ENCODE data around the gene YY1AP1.

YY1AP1 gene

DNA sequence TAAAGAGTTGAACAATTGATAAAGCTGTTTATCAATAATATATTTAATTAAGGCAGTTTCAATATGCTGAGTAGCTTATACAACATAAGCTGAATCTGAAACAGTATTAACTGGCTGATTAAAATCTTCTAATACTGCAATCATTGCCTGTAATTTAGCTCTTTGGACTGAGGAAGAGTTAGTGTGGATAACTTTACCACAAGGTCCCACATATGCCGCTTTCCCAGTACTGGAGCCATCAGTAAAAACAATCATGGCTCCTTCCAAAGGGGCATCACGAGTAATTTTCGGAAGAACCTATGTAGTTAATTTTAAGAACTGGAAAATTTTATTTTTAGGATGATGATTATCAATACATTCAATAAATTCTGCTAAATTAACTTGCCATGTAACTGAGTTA is 7.0 kb upstream of the YY1AP1 start:
- H3K4me2 ChIP-seq (ENCODE audit: insufficient read depth, low read length): no peak overlapping the region
- TF ChIP-seq EZH2 (IDR thresholded peaks at IDR 0.05; ENCODE audit: borderline replicate concordance, low read depth, low read length, severe bottlenecking) (no peak), CTCF (IDR thresholded peaks at IDR 0.05; ENCODE audit: borderline replicate concordance, extremely low read depth, low read length, poor library complexity, severe bottlenecking) (no peak)
- peaks cover 40% of the 10 kb centered on the region for H3K36me3 ChIP-seq (ENCODE audit: insufficient read depth, low read length)
- ATAC-seq (ENCODE audit: insufficient read depth, low read depth) (no peak), DNase-seq (no peak)
- H2AFZ ChIP-seq (ENCODE audit: low read depth, low read length): no peak overlapping the region
- H3K79me2 ChIP-seq (ENCODE audit: insufficient read depth, low read length): peaks cover 96% of the 10 kb centered on the region
- no peak overlapping the region for H3K9ac ChIP-seq (ENCODE audit: low read depth, low read length)
- peaks cover 19% of the 10 kb centered on the region for H3K4me1 ChIP-seq (ENCODE audit: insufficient read depth, low read length)
- H3K27me3 ChIP-seq (ENCODE audit: insufficient read depth, low read length, poor library complexity): no peaks in the 10 kb centered on the region
- H4K20me1 ChIP-seq (ENCODE audit: insufficient read depth, low read length): peaks cover 36% of the 10 kb centered on the region; the same call in 1 of the 2 replicates
- no peak overlapping the region for H3K4me3 ChIP-seq (ENCODE audit: low read depth in 1 of 2, low read length in 2 of 2)
- H3K27ac ChIP-seq (ENCODE audit: low read length): no peak overlapping the region
- no peaks in the 10 kb centered on the region for H3K9me3 ChIP-seq (ENCODE audit: insufficient read depth, low read length, severe bottlenecking)

GRCh38 chr1:155695072-155695471 is 6.5 kb upstream of the YY1AP1 start:
- Histone ChIP-seq H3K36me3 (ENCODE audit: insufficient read depth, low read length) (peaks cover 45% of the 10 kb centered on the region), H3K27me3 (ENCODE audit: insufficient read depth, low read length, poor library complexity) (no peaks in the 10 kb centered on the region), H3K4me2 (ENCODE audit: insufficient read depth, low read length) (peak overlapping the region; percentile 6; the same call in 1 of the 2 replicates), H3K9ac (ENCODE audit: low read depth, low read length) (no peak overlapping the region), H3K9me3 (ENCODE audit: insufficient read depth, low read length, severe bottlenecking) (no peaks in the 10 kb centered on the region), H3K79me2 (ENCODE audit: insufficient read depth, low read length) (peaks cover 99% of the 10 kb centered on the region), H3K4me3 (ENCODE audit: low read depth in 1 of 2, low read length in 2 of 2) (no peak overlapping the region), H3K27ac (ENCODE audit: low read length) (no peak overlapping the region), H2AFZ (ENCODE audit: low read depth, low read length) (no peak overlapping the region), H4K20me1 (ENCODE audit: insufficient read depth, low read length) (peaks cover 41% of the 10 kb centered on the region; the same call in 1 of the 2 replicates), H3K4me1 (ENCODE audit: insufficient read depth, low read length) (peaks cover 24% of the 10 kb centered on the region)
- DNase-seq (no peak), ATAC-seq (ENCODE audit: insufficient read depth, low read depth) (no peak)
- TF ChIP-seq CTCF (IDR thresholded peaks at IDR 0.05; ENCODE audit: borderline replicate concordance, extremely low read depth, low read length, poor library complexity, severe bottlenecking): no peak
- no peak for TF ChIP-seq EZH2 (IDR thresholded peaks at IDR 0.05; ENCODE audit: borderline replicate concordance, low read depth, low read length, severe bottlenecking)

GRCh38 chr1:155694167-155694566 is 5.6 kb upstream of the YY1AP1 start:
- H3K36me3 ChIP-seq (ENCODE audit: insufficient read depth, low read length): peaks cover 45% of the 10 kb centered on the region
- no peak overlapping the region for H2AFZ ChIP-seq (ENCODE audit: low read depth, low read length)
- peaks cover 29% of the 10 kb centered on the region for H3K4me1 ChIP-seq (ENCODE audit: insufficient read depth, low read length)
- H3K27me3 ChIP-seq (ENCODE audit: insufficient read depth, low read length, poor library complexity): no peaks in the 10 kb centered on the region
- H3K4me3 ChIP-seq (ENCODE audit: low read depth in 1 of 2, low read length in 2 of 2): no peak overlapping the region
- no peak overlapping the region for H3K27ac ChIP-seq (ENCODE audit: low read length)
- no peak for ATAC-seq (ENCODE audit: insufficient read depth, low read depth)
- no peak for DNase-seq
- H4K20me1 ChIP-seq (ENCODE audit: insufficient read depth, low read length): peaks cover 41% of the 10 kb centered on the region; the same call in 1 of the 2 replicates
- H3K9me3 ChIP-seq (ENCODE audit: insufficient read depth, low read length, severe bottlenecking): no peaks in the 10 kb centered on the region
- no peak overlapping the region for H3K9ac ChIP-seq (ENCODE audit: low read depth, low read length)
- no peak overlapping the region; the same call in 1 of the 2 replicates for H3K4me2 ChIP-seq (ENCODE audit: insufficient read depth, low read length)
- peaks cover 99% of the 10 kb centered on the region for H3K79me2 ChIP-seq (ENCODE audit: insufficient read depth, low read length)
- TF ChIP-seq EZH2 (IDR thresholded peaks at IDR 0.05; ENCODE audit: borderline replicate concordance, low read depth, low read length, severe bottlenecking) (no peak), CTCF (IDR thresholded peaks at IDR 0.05; ENCODE audit: borderline replicate concordance, extremely low read depth, low read length, poor library complexity, severe bottlenecking) (no peak)
